CD1c-positive myeloid dendritic cell (primary cell): ENCODE measurements around the gene LRP5.
"Not testable (repeated sequence)": the region's sequence is repeated elsewhere in the genome, so short reads cannot be mapped to it uniquely, and the experiment has no call there.

Source experiments
- DNase-seq: peaks from one replicate; pipeline ENCODE4 v3.0.0-alpha.2; 2016; ENCODE audit errors: extremely low spot score

LRP5 gene

DNA sequence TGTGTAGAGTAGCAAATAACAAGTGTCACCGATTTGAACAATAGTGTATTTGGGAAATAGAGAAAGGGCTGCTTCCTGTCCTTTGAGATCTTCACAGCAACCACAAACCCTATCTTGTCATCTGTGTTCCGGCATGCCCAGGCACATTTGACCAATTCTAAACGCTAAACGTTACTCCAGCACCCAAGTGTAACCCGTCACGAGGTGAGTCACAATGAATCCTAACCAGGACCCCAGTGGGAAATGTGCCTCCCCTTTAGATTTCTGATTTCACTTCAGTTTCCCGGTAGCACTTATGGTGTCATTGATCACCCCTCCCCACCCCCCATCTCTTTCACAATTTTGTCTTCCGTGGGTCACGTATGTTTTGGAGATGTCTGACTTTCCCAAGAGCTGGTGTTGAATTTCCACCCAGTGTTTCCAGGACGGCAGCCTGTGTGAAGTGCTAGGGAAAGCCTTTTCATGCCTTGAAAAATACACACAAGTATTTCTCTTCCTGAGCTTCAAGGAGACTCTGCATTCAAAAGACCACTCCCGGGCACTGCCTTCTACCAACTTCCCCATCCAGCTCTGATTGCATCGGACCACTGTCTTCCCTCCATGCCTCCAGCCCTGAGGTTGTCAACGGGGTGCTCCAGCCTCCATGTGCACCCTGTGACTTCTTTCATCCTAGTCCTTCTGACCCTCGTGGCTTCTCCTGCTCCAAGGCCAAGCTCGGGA, 30.1 kb upstream of the LRP5 start:
- peak; percentile 26 for DNase-seq

DNA sequence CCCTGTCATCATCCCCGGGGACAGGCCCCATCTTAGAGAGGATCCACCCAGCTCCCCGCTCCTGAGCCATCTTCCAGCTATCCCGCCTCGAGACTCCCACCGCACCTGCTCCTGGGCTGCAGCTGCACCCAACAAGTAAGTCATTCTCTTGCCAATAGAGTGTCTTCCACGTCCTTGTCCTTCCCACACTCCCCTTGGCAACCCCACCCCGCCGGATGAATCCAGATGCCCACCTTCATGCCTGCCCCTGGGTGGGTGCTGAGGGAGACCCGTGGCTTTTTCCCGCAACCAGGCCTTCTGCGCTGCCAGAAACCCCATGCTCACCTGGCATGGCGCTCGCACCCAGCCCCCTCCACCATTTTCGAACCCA, 29.5 kb upstream of the LRP5 start:
- no peak for DNase-seq

- DNase-seq = not testable (repeated sequence)
Observed at GRCh38 chr11:68284588-68284987, 27.8 kb upstream of the LRP5 start.

- no peak for DNase-seq
Observed at GRCh38 chr11:68287419-68287818, 25.0 kb upstream of the LRP5 start.

DNA sequence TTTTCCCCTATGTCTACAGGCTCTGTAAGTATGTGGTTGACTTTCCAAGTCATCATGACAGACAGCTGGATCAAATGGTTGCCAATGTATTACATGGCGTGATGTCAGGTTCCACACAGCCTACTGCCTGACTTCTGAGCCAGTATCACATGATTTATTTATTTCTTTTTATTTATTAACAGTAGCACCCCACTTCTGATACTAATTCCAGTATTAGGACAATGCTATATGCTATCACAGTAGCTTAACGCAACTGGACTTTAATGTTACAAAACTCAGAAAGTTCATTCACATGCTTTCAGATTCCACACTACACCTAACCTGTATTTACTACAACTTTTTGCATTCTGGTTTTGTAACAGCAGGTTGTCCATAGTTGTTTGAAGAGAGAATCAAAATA, 22.9 kb upstream of the LRP5 start:
- DNase-seq = no peak

DNA sequence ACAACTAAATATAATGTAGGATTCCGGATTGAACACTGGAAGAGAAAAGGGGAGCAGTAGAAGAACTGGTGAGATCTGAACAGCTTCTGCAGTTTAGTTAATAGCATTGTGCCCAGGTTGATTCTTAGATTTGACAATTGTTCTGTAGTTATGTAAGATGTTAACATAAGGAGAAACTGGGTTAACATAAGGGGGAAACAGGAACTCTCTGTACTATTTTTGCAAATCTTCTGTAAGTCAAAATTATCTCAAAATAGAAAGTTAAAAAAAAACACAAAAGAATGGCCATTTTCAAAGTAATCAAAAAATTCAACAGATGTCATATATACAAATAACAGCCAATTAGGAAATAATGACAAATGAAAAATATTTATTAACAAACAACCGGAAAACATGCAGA, 18.7 kb upstream of the LRP5 start:
- DNase-seq = no peak

DNA sequence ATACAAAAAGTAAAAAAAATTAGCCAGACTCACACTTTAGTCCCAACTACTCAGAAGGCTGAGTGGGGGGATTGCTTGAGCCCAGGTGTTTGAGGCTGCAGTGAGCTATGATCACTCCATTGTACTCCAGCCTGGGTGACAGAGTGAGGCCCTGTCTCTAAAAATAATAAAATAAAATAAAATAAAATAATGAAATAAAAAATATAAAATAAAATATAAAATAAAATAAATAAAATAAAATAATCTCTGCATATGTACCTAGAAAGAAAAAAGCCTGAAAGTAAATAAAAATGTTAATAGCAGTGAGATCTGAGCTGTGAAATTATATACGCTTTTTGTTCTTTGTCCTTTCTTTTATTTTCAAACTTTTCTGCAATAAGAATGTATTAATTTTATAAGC, 17.1 kb upstream of the LRP5 start:
- no peak for DNase-seq

DNA sequence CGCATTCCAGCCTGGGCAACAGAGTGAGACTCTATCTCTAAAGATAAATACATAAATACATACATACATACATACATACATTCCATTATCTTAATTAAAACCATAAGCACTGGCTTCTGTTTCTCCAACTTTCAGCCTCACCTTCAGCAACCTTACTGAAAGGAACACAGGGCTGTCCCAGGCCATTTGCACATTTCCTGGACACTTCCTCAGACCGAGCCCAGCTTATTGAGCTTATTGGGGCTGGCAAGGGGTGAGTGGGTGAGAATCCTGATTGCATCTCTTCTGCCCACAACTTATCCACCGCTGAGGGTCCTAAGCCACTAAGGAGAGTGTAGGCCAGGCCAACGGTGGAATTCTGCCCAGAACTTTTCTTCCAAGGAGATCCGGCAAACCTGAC, 16.5 kb upstream of the LRP5 start:
- no peak for DNase-seq

DNA sequence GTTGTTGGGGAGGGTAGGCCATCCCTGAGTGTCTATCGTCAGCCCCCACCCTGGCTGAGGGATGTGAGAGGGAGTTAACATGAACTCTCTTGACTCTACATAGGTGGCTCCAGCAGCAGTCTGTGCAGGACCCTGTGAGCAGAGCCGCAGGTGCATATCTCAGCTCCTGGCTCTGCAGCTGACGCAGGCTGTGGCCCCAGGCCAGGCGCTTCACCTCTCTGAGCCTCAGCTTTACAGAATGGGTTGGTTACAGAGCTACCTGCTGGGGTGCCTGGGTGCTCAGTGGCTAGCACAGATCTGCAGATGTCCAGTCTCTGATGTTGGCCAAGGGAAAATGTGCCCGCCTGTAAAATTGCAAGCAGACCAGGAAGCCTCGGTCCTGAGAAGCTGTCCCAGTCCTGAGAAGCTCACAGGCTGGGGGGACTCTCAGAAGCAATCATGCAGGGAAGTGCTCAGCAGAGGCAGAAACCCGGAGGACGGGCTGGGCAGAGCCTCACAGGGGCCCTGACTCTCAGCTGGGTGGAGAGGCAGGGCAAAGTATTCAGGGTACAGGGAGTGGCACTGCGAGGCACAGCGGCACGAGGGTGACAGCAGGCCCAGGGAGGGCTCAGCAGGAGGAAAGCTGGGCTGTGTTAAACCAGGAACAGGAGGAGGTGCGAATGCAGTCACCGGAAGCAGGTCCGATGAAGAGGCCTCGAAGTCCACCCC, 15.9 kb upstream of the LRP5 start:
- no peak for DNase-seq

DNA sequence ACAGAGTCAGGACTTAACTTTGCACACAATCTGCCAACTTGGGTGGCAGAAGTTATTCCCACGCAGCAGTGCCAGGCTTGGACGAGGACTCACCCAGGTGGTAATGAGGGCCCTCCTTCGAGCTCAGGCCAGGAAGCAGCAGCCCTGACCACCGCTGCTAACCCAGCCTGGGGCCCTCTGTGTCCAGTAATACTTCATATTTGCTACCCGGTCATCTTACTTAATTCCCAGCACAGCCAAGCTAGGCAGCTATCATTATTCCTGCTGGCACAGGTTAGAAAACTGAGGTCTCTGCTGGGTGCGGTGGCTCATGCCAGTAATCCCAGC, 15.4 kb upstream of the LRP5 start:
- DNase-seq = no peak

GRCh38 chr11:68297494-68297811, 14.9 kb upstream of the LRP5 start:
- no peak for DNase-seq

GRCh38 chr11:68297812-68298658, 14.4 kb upstream of the LRP5 start:
- DNase-seq = peak; percentile 89

GRCh38 chr11:68298659-68299516, 13.5 kb upstream of the LRP5 start:
- DNase-seq = no peak

GRCh38 chr11:68299517-68299879, 12.9 kb upstream of the LRP5 start:
- not testable (repeated sequence) for DNase-seq

DNA sequence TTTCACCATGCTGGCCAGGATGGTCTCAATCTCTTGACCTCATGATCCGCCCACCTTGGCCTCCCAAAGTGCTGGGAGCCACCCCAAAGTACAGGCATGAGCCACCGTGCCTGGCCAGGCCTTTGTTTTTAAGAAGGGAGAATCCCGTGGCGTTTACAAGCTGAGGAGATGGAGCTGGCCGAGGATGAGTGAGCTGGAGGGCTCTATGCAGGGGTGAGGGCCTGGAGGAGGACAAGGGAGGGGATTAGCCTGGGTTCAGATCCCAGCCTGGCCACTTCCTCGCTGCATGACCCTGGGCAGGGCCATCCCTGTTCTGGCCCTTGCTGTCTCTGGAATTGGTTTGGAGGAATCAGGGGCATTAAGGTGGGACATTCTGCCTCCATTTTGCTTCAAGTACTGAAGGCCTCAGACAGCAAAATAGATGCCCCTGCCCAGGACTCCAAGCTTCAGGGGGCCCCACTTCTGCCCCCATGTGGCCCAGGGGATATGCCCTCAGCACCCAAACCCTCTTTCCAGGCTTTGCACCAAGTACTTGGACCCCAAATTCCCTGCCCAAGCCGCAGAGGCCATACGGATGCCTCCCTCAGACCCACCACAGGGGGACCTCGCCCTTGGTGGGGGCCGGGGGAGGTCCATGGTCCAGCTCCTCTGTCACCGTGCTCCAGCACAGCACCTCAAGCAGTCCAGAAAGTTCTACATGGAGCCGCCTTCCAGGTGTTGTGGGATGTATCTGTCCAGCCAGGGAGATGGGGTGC, 12.1 kb upstream of the LRP5 start:
- DNase-seq = no peak

DNA sequence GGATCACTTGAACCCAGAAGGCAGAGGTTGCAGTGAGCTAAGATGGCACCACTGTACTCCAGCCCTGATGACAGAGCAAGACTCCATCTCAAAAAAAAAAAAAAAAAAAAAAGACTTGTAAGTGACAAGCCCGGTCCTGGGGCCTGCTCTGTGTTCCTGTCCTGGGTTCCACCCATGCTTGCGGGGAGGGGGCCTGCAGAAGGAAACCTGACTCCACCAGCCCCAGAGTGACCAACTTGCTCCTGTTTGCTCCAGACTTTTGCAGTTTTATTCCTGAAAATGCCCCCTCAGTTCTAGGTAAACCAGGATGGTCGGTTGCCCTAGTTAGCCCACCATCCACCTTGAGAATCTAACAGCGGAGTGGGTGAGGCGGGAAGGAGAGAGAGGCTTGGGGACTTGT, 10.1 kb upstream of the LRP5 start:
- no peak for DNase-seq

DNA sequence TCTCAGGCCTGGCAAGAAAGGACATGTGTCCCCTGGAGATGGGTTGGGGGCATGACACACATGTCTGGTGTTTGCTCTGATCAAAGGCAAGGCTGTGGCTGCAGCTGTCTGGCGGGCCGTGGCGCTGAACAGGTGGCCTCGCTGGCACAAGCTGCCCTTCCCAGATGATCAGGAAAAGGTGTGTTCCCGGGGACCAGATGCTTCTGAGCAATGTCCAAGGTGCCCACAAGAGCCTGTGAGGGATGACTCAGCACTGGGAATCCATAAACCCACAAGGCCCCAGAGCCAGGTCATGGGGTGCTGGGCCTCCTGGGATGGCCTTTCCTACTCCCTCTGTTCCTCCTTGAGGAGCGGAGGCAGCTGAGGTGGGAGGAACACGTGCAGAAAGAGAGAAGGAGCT, 9.7 kb upstream of the LRP5 start:
- DNase-seq = peak; percentile 30

GRCh38 chr11:68303083-68303482, 9.3 kb upstream of the LRP5 start:
- DNase-seq = peak; percentile 85

GRCh38 chr11:68303982-68304780, 8.2 kb upstream of the LRP5 start:
- no peak for DNase-seq

DNA sequence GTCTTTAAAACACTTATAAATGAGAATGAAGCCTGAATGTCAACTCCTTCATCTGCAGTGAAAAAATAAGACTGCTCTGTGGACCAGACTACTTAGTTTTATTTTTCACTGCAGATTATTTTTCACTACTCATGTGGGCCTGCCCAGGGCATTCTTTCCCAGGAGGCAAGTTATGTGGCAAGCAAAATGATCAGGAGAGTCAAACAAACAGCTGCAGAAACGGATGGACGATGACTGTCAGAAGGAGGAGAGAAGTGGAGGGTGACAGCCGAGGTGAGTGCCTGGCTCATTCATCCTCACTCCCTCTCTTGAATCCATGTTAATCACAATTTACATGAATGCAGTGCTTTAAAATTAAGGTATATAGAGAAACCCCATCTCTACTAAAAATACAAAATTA, 5.8 kb upstream of the LRP5 start:
- no peak for DNase-seq

- no peak for DNase-seq
Observed at GRCh38 chr11:68308068-68308467, 4.3 kb upstream of the LRP5 start.
